Fibroblast of villous mesenchyme (primary cell): ENCODE results near the gene JAZF1. TPM values are rescaled to one million over a fixed set of nuclear protein-coding genes. Genes with fewer than 3 reads are reported as not detected.

ENCODE experiments used
- DNase-seq: peaks from one replicate; pipeline ENCODE4 v3.0.0-alpha.2; 2010; ENCODE audit warnings: low read depth
- H3K4me3 ChIP-seq: 2 replicates; pipeline ENCODE4 v1.5.1; 2011; ENCODE audit warnings: low read depth, mild to moderate bottlenecking, low read length
- total RNA-seq: library from RNA; depleted of rRNA; stranded (reverse); fragments of >200 nt; gene quantifications from 2 replicates; pipeline ENCODE4 v1.2.3, GENCODE V29; 2012
- TF ChIP-seq, protein P1 (sequence below): IDR thresholded peaks from 2 replicates; pipeline ENCODE4 v1.5.1; 2012; ENCODE audit warnings: low read depth, mild to moderate bottlenecking, low read length; ENCODE audit not compliant: insufficient read depth

The JAZF1 gene
- total RNA-seq, 1 donor: 38.4 TPM

DNA sequence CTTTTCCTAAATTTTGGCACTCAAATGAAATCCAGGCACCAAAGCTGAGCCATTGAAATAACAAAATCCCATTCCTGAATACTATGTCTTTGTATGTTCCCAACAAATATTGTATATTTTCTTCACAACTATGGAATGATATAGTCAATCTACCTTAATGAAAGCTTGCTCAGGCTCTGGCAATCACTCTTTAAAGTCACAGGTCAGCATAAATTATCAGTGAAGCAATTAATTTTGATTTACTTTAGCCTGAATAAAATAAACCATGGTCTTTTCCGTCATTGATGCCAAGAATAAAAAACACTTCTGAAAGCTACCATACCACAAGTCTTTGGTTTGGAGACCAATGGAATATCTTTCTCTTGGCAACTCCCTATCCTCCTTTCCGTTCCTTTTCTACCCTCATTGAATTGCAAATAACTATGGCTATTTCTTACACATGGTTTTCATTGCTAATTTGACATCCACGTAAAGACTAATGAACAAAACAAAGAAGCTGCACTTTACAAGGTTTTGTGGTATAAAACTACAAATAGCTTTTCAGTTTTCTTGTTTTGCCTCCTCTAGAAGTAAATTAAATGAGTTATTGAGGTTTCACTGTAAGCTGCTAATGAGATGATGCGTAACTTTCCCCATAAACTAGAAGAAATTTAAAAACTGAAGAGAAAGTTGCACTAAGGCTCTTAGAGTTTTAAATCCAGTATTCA lies 274.1 kb downstream of the JAZF1 start:
- H3K4me3 ChIP-seq: no peak overlapping the region
- TF ChIP-seq, protein P1, sequence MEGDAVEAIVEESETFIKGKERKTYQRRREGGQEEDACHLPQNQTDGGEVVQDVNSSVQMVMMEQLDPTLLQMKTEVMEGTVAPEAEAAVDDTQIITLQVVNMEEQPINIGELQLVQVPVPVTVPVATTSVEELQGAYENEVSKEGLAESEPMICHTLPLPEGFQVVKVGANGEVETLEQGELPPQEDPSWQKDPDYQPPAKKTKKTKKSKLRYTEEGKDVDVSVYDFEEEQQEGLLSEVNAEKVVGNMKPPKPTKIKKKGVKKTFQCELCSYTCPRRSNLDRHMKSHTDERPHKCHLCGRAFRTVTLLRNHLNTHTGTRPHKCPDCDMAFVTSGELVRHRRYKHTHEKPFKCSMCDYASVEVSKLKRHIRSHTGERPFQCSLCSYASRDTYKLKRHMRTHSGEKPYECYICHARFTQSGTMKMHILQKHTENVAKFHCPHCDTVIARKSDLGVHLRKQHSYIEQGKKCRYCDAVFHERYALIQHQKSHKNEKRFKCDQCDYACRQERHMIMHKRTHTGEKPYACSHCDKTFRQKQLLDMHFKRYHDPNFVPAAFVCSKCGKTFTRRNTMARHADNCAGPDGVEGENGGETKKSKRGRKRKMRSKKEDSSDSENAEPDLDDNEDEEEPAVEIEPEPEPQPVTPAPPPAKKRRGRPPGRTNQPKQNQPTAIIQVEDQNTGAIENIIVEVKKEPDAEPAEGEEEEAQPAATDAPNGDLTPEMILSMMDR: no peak
- no peak for DNase-seq

DNA sequence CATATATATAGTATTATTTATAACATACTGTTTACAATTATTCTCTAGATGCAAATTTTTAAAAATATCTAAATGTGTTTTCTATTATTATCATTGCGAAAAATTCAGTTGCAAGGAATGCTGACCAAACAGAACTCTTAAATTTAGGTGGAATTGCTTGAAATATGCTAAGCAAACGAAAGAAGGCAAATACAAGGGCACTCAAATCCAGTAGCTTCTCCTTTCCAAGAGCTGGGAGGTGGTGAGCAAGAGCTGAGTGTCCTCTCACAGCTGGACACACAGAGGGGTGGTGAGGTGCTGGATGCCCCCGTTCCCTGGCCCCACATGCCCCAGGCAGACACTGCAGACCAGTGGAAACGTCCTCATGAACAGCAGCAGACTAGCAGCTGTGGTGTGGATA lies 274.6 kb downstream of the JAZF1 start:
- H3K4me3 ChIP-seq: no peak overlapping the region
- TF ChIP-seq, protein P1: no peak
- DNase-seq: no peak

DNA sequence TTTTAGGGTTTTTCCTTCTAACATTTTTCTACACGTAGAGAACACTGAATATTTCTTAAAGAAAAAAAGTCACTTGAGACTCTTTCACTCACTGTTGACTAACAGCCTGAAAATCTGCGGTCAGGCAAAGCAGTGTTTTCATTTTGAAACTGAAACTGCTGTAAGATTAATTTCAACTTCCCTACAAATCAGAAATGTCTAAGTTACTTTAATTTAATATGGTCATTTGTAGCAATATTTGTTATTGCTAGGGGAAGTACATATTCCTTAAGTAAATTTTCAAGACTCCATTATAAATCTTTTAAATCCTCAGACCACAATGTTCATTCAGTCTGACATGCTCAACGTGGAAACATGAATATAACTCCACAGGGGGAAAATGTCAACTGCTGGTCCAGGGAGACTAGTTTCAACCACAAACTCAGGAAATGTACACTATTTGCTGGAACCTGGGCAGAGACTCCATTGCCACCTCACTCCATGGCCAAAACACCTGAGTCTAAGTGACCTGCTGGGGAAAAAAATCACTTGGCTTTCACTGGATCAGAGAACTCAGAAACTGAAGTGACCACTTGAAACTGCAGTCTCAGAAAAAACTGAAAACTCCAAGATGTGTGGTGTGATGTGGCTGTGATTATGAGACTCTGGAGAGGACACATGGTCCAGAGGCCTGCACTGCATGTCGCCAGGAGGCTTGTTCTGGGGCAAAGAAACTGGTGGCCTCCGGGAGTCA lies 279.4 kb downstream of the JAZF1 start:
- DNase-seq: peak; percentile 70
- H3K4me3 ChIP-seq: peak overlapping the region; percentile 40
- TF ChIP-seq, protein P1: no peak

DNA sequence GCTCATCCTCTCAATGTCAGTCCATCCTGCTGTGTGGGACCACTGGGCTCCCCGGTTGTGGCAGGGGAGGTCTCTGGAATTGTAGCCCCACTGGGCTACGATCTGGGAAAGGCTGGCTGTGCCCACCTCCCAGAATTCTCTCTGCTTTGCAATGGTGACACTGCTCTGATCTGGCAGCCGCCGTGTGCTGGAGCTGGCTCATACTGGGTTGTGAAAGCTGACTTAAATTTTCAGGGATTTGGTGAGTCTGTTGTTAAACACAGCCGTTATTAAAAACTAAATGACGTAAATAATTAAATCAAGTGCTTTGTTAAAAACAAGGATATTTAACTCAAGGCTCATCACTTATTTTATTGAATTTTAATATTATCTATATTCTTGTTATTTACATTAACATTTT lies 280.6 kb downstream of the JAZF1 start:
- TF ChIP-seq, protein P1: no peak
- no peak for DNase-seq
- H3K4me3 ChIP-seq: no peak overlapping the region

DNA sequence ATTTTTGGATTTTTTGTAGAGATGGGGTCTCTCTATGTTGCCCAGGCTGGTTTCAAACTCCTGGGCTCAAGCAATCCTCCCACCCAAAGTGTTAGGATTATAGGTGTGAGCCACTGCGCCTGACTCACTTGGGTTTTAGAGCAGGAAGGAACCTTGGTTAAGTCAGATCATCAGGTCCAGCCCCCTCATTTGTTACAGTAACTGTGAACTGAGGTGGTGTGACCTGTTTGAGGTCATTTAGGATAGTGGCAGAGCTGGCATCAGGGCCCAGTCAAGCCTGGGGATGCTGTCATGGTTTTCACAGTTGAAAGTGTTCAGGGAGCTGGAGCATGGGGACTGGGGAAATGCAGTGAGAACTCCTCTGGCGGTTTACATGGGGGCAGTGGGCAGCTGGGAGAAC lies 281.0 kb downstream of the JAZF1 start:
- DNase-seq: no peak
- H3K4me3 ChIP-seq: no peak overlapping the region
- TF ChIP-seq, protein P1: no peak

DNA sequence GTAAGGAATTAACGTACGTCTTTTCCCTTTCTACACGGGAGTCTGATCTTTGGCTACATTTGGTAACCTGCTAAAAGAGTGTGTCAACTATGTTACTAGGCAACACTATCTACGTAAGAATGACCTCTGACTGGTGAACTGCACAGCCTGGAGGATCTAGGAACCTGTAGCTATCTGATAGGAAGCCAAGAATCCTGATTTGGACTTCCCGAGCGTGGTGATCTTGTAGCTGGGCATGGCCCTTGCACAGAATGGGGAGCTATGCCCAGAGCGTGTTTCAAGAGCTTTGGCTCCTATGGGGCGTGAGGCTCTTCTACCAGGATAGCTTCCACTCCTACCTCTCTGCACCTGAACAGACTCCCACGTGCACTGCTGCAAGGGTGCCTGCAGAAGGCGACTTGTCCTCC lies 283.2 kb downstream of the JAZF1 start:
- TF ChIP-seq, protein P1: no peak
- no peak for DNase-seq
- no peak overlapping the region for H3K4me3 ChIP-seq
